Measurements from ENCODE around the gene ZSCAN10.
"Not testable (repeated sequence)": the region's sequence is repeated elsewhere in the genome, so short reads cannot be mapped to it uniquely, and the experiment has no call there.

ZSCAN10 gene

DNA sequence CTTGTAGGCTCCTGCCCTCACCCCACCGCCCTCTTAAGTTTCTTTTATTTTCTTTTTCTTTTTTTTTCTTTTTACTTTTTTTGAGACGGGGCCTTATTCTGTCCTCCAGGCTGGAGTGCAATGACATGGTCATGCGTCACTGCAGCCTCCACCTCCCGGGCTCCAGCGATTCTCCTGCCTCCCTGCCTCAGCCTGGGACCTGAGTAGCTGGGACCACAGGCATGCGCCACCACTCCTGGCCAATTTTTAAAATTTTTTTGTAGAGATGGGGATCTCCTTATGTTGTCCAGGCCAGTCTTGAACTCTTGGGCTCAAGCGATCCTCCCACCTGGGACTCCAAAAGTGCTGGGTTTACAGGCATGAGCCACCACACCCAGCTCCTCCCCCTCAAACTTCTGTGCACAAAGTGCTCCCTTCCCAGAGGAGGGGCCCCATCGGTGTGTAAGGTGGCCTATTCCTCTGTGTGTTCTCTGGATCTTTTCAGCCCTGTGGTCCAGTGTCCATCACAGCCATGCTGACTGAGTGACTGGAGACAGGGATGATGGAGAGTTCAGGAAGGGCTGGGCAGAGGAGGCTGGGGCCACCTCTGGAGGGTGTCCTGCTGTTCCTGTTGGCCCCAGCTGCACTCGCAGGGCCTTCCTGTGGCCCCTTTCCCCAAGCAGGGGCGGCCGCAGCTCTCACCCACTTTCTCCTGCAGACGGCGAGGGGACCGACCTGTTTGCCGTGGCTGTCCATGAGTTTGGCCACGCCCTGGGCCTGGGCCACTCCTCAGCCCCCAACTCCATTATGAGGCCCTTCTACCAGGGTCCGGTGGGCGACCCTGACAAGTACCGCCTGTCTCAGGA is 42.5 kb downstream of the ZSCAN10 start:
- Histone ChIP-seq H2BK120ac (ENCODE audit: insufficient read depth, low read length, poor library complexity) (no peak overlapping the region), H3K79me1 (ENCODE audit: low read length) (peaks cover 10% of the 10 kb centered on the region), H3K27ac (ENCODE audit: low read depth, low read length) (no peak overlapping the region), H3K4me1 (ENCODE audit: control insufficient read depth in 1 of 2, insufficient read depth in 2 of 2, low read length in 2 of 2) (peaks cover 10 to 11% of the 10 kb centered on the region in 2 experiments), H3K18ac (ENCODE audit: low read length) (no peak overlapping the region), H3K36me3 (ENCODE audit: control insufficient read depth in 1 of 2, insufficient read depth in 2 of 2, low read length in 2 of 2) (peaks cover 2 to 7% of the 10 kb centered on the region in 2 experiments), H3K23ac (ENCODE audit: low read length) (no peak overlapping the region), H3K9ac (ENCODE audit: low read length) (no peak overlapping the region), H3K9me3 (ENCODE audit: insufficient read depth, low read depth, low read length) (no peaks in the 10 kb centered on the region), H2AK5ac (ENCODE audit: low read length) (no peak overlapping the region), H2AFZ (ENCODE audit: insufficient read depth, low read length, poor library complexity) (no peak overlapping the region), H4K8ac (ENCODE audit: low read depth, low read length) (no peak overlapping the region), H3K79me2 (ENCODE audit: control insufficient read depth, insufficient read depth, low read length, poor library complexity) (peaks cover 5% of the 10 kb centered on the region), H3K4me3 (ENCODE audit: low read depth, low read length) (no peak overlapping the region), H4K91ac (ENCODE audit: low read depth, low read length) (no peak overlapping the region), H3K4ac (ENCODE audit: low read depth, low read length) (no peak overlapping the region), H4K12ac (ENCODE audit: low read depth, low read length) (no peak overlapping the region), H2BK12ac (ENCODE audit: low read length) (no peak overlapping the region), H3K4me2 (ENCODE audit: low read length) (no peak overlapping the region), H2BK5ac (ENCODE audit: low read depth, low read length, poor library complexity) (no peak overlapping the region), H3K27me3 (ENCODE audit: insufficient read depth, low read length) (no peaks in the 10 kb centered on the region), H3K14ac (ENCODE audit: low read length) (no peak overlapping the region)
- no CpG with 5 or more reads among the region's 19 CpGs for WGBS (ENCODE audit: extremely low coverage, insufficient coverage, insufficient read length)
- DNase-seq = peak; percentile 74 to 75

DNA sequence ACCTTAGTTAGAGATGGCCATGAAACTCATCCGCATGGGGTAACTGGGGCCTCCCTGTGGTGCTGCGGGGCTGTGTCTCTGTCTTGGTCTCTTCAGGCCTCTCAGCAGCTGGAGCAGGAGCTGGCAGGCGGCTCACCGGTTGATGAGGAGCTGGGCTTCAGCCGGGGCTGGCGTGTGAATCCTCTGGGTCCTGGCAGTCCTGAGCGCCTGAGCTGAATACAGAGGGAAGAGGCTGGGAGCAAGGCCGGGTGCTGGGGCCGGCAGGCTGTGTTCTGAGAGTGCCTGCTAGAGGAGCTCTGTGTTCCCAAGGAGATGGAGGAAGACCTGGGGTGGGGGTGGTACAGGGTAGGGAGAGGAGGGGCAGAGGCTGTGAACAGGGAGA is 43.4 kb downstream of the ZSCAN10 start:
- no CpG with 5 or more reads among the region's 9 CpGs for WGBS (ENCODE audit: extremely low coverage, insufficient coverage, insufficient read length)
- not testable (repeated sequence) for H3K4ac ChIP-seq (ENCODE audit: low read depth, low read length); H2BK12ac ChIP-seq (ENCODE audit: low read length); H2AFZ ChIP-seq (ENCODE audit: insufficient read depth, low read length, poor library complexity); H4K8ac ChIP-seq (ENCODE audit: low read depth, low read length); H4K12ac ChIP-seq (ENCODE audit: low read depth, low read length); H2AK5ac ChIP-seq (ENCODE audit: low read length); H3K23ac ChIP-seq (ENCODE audit: low read length); H3K79me1 ChIP-seq (ENCODE audit: low read length); H3K27ac ChIP-seq (ENCODE audit: low read depth, low read length); H3K79me2 ChIP-seq (ENCODE audit: control insufficient read depth, insufficient read depth, low read length, poor library complexity); H3K14ac ChIP-seq (ENCODE audit: low read length); DNase-seq; H3K27me3 ChIP-seq (ENCODE audit: insufficient read depth, low read length); H3K18ac ChIP-seq (ENCODE audit: low read length); H3K4me3 ChIP-seq (ENCODE audit: low read depth, low read length); H3K36me3 ChIP-seq (ENCODE audit: control insufficient read depth in 1 of 2, insufficient read depth in 2 of 2, low read length in 2 of 2); H2BK5ac ChIP-seq (ENCODE audit: low read depth, low read length, poor library complexity); H3K9ac ChIP-seq (ENCODE audit: low read length); H4K91ac ChIP-seq (ENCODE audit: low read depth, low read length); H3K9me3 ChIP-seq (ENCODE audit: insufficient read depth, low read depth, low read length); H3K4me2 ChIP-seq (ENCODE audit: low read length); H2BK120ac ChIP-seq (ENCODE audit: insufficient read depth, low read length, poor library complexity)
- peaks cover 10 to 11% of the 10 kb centered on the region in 2 experiments for H3K4me1 ChIP-seq (ENCODE audit: control insufficient read depth in 1 of 2, insufficient read depth in 2 of 2, low read length in 2 of 2)

DNA sequence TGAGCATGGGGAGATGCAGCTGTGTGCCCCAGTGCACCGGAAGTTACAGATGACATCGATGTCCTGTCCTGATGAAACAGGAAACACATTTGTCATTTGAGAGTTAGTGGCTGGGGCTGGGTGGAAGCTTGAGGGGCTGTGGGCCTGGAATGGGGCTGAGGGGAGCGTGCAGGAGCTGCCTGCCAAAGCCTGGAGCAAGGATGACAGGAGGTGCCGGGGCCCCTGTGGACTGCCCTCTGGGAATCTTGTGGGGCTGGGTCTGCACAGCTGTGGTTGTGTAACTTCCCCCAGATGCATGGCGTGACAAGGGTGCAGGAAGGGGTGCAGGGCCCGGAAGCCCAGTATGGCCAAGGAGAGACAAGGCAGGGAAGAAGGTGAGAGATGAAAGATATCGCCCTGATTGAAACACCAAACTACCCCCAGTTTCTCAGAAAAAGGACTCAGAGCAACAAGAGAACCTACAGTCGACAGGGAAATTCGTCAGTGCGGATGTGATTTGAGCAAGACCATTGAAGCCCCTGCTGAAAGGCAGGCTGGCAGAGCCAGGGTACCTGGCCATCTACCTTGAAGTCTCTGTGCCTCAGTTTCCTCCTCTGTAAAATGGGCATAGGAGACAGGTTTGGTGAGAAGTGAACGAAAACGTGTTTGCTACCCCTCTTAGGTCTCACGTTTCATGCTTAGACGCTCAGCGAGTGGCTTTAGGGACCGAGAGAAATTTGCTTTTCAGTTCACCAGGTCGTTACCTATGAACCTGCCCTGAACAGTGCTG is 43.9 kb downstream of the ZSCAN10 start:
- Histone ChIP-seq H2BK120ac (ENCODE audit: insufficient read depth, low read length, poor library complexity) (no peak overlapping the region), H3K18ac (ENCODE audit: low read length) (no peak overlapping the region), H3K27ac (ENCODE audit: low read depth, low read length) (no peak overlapping the region), H3K9ac (ENCODE audit: low read length) (no peak overlapping the region), H3K4me2 (ENCODE audit: low read length) (no peak overlapping the region), H4K8ac (ENCODE audit: low read depth, low read length) (no peak overlapping the region), H3K9me3 (ENCODE audit: insufficient read depth, low read depth, low read length) (no peaks in the 10 kb centered on the region), H3K4ac (ENCODE audit: low read depth, low read length) (no peak overlapping the region), H3K14ac (ENCODE audit: low read length) (no peak overlapping the region), H3K79me2 (ENCODE audit: control insufficient read depth, insufficient read depth, low read length, poor library complexity) (peaks cover 5% of the 10 kb centered on the region), H2AFZ (ENCODE audit: insufficient read depth, low read length, poor library complexity) (no peak overlapping the region), H4K91ac (ENCODE audit: low read depth, low read length) (no peak overlapping the region), H3K4me3 (ENCODE audit: low read depth, low read length) (no peak overlapping the region), H4K12ac (ENCODE audit: low read depth, low read length) (no peak overlapping the region), H3K27me3 (ENCODE audit: insufficient read depth, low read length) (no peaks in the 10 kb centered on the region), H2BK12ac (ENCODE audit: low read length) (no peak overlapping the region), H2AK5ac (ENCODE audit: low read length) (no peak overlapping the region), H2BK5ac (ENCODE audit: low read depth, low read length, poor library complexity) (no peak overlapping the region), H3K79me1 (ENCODE audit: low read length) (peaks cover 10% of the 10 kb centered on the region), H3K36me3 (ENCODE audit: control insufficient read depth in 1 of 2, insufficient read depth in 2 of 2, low read length in 2 of 2) (peaks cover 2 to 7% of the 10 kb centered on the region in 2 experiments), H3K4me1 (ENCODE audit: control insufficient read depth in 1 of 2, insufficient read depth in 2 of 2, low read length in 2 of 2) (peaks cover 10 to 11% of the 10 kb centered on the region in 2 experiments), H3K23ac (ENCODE audit: low read length) (no peak overlapping the region)
- no peak for DNase-seq
- WGBS (ENCODE audit: extremely low coverage, insufficient coverage, insufficient read length) = no CpG with 5 or more reads among the region's 17 CpGs

DNA sequence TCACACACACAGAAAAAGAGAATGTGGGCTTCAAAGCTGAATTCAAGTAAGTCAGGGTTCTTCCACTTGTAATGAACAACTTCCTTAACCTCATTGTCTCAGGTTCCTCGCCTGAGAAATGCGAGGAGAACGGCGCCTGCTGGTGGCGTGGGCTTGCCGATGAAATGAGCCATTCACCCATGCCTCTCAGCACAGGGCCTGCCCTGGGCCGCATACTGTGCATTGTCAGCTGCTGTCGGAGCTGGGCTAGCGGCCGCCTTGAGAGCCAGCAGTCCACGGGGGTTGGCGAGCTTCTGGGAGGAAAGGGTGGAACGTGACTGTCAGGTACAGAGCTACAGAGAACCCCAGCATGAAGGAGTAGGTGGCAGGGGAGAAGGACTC is 45.8 kb downstream of the ZSCAN10 start:
- H4K91ac ChIP-seq (ENCODE audit: low read depth, low read length); H3K9ac ChIP-seq (ENCODE audit: low read length); H3K9me3 ChIP-seq (ENCODE audit: insufficient read depth, low read depth, low read length); H3K27ac ChIP-seq (ENCODE audit: low read depth, low read length); H2AFZ ChIP-seq (ENCODE audit: insufficient read depth, low read length, poor library complexity); H3K4ac ChIP-seq (ENCODE audit: low read depth, low read length); H3K27me3 ChIP-seq (ENCODE audit: insufficient read depth, low read length); H3K4me2 ChIP-seq (ENCODE audit: low read length); H3K4me1 ChIP-seq (ENCODE audit: control insufficient read depth in 1 of 2, insufficient read depth in 2 of 2, low read length in 2 of 2); H2BK120ac ChIP-seq (ENCODE audit: insufficient read depth, low read length, poor library complexity); H3K18ac ChIP-seq (ENCODE audit: low read length); H3K36me3 ChIP-seq (ENCODE audit: control insufficient read depth in 1 of 2, insufficient read depth in 2 of 2, low read length in 2 of 2); H3K4me3 ChIP-seq (ENCODE audit: low read depth, low read length); H3K23ac ChIP-seq (ENCODE audit: low read length); H2BK12ac ChIP-seq (ENCODE audit: low read length); H2BK5ac ChIP-seq (ENCODE audit: low read depth, low read length, poor library complexity); H3K14ac ChIP-seq (ENCODE audit: low read length); DNase-seq; H2AK5ac ChIP-seq (ENCODE audit: low read length); H4K8ac ChIP-seq (ENCODE audit: low read depth, low read length); H3K79me2 ChIP-seq (ENCODE audit: control insufficient read depth, insufficient read depth, low read length, poor library complexity); H3K79me1 ChIP-seq (ENCODE audit: low read length); H4K12ac ChIP-seq (ENCODE audit: low read depth, low read length): not testable (repeated sequence)
- no CpG with 5 or more reads among the region's 13 CpGs for WGBS (ENCODE audit: extremely low coverage, insufficient coverage, insufficient read length)

Data from trophoblast cell (in vitro differentiated cells and primary cell).